Hematopoietic multipotent progenitor cell (in vitro differentiated cells): ENCODE results near the gene KIAA1210. TPM values are rescaled to one million over a fixed set of nuclear protein-coding genes. Genes with fewer than 3 reads are reported as not detected.
A peak's percentile ranks its signal among the peaks of the same experiment; 100 is the strongest.
"Not testable (repeated sequence)": the region's sequence is repeated elsewhere in the genome, so short reads cannot be mapped to it uniquely, and the experiment has no call there.

Experiments used
- DNase-seq, 3 donors: peaks; one replicate each; pipeline ENCODE4 v3.0.0-alpha.2; 2011 to 2015; ENCODE audit warnings: low read depth in 2 of 3, low spot score in 2 of 3
- total RNA-seq: library from RNA; depleted of rRNA; stranded (reverse); fragments of >200 nt; gene quantifications from one replicate; pipeline ENCODE4 v1.2.3, GENCODE V29; 2012

KIAA1210 gene
- total RNA-seq, 1 donor: not detected

DNA sequence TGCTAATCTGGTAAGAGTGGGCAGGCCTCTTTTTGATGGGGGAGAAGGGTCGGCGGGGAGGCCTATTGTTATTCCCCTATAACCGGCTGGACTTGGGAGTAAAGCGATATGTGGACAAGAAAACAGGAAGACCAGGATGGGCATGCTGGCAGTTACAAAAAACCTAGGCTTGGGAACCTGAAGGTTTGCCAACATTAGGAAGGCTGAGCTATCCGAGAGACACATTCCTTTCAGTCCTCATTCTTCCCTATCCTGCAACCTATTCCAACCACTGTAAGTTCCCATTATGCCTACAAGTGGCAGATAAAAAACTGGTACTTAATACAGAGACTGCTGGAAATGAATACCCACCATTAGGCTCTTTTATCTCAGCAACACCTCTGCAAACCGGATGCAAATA, 87.2 kb downstream of the KIAA1210 start:
- DNase-seq: no peak

DNA sequence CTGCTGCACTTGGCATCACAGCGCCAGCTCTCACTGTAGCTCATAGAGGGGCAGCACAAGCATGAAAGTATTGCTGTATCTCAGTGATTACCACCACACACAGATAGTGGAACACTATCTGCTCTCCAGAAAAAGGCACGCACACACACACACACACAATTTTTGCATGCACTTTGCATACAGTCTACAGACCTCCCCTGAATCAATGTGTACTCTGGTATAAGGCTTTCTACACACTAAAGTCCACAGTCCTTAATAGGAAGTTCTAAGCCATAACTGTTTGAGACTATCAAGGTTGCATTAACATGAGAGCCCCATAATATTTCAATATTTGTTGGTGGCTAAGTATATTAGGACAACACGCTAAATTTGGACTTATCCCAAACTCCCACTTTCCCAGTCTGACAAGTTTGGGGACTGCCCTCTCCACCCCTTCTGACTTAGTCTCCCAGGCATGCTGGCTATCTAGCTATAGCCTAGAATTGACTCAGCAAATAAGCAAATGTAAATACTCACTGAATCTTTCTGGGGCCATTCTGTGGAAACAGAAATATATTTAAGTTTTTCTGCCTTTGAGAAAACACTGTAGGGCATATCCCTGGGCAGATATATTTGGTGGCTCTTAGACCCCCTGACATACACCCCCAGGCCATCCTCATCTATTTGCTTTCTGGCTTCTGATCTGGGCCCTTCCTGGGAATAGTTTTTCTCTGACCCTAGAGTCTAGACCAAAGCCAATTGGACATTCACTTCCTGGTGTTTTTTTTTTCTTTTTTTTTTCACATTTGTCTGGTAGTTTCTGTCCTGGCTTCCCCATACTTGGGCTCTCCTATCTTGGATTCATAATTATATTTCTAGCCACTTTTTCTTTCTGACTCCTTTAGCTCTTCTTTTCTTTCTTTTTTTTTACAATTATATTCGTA, 91.2 kb downstream of the KIAA1210 start:
- DNase-seq: no peak

- DNase-seq: no peak
These were observed 96.6 kb downstream of the KIAA1210 start for GRCh38 chrX:119030990-119031389.

DNA sequence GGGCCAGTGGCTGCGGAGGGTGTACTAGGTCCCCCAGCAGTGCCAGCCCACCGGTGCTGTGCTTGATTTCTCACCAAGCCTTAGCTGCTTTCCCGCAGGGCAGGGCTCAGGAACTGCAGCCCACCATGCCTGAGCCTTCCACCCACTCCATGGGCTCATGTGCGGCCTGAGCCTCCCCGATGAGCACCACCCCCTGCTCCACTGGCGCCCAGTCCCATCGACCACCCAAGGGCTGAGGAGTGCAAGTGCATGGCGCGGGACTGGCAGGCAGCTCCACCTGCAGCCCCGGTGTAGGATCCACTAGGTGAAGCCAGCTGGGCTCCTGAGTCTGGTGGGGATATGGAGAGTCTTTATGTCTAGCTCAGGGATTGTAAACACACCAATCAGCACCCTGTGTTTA, 98.0 kb downstream of the KIAA1210 start:
- DNase-seq: not testable (repeated sequence)

- peak in 1 of 3 donors; percentile 16 for DNase-seq
These were observed 98.8 kb downstream of the KIAA1210 start for GRCh38 chrX:119028733-119029330.

Other genes with a start within 250 kb of the KIAA1210 start
- 1.3 TPM for gene LONRF3, start 153.2 kb downstream of the KIAA1210 start, total RNA-seq
- not detected for gene CT47C1, start 54.8 kb downstream of the KIAA1210 start, total RNA-seq
- 60.3 TPM for gene PGRMC1, start 108.5 kb upstream of the KIAA1210 start, total RNA-seq